Gastroesophageal sphincter (tissue), 3 donors: ENCODE results near the gene TRIM65.

ENCODE experiments used
- CTCF ChIP-seq, 4 experiments: fragments of 200-600 bp in 2 of 4; fragments of 450-650 bp in 2 of 4; sonication (generic) in 1 of 4; IDR thresholded peaks; one replicate each; pipeline ENCODE4 v1.5.1; 2017 to 2019; ENCODE audit warnings: antibody characterized with exemption in 4 of 4, mild to moderate bottlenecking in 2 of 4, moderate library complexity in 2 of 4
- POLR2AphosphoS5 ChIP-seq: sonication (generic); formaldehyde crosslinking; IDR thresholded peaks from one replicate; pipeline ENCODE4 v1.6.1; 2017; ENCODE audit warnings: antibody characterized with exemption

- TF ChIP-seq CTCF (IDR thresholded peaks at IDR 0.05) (no peak), POLR2AphosphoS5 (no peak)
These were observed 7.3 kb downstream of the TRIM65 start for GRCh38 chr17:75889454-75889853.
